OCI-M2 (cell line): ENCODE measurements around the gene PPFIA4.
"Not testable (repeated sequence)": the region's sequence is repeated elsewhere in the genome, so short reads cannot be mapped to it uniquely, and the experiment has no call there.

Experiments used
- DNase-seq: peaks from one replicate; lab custom pipeline; 2025; ENCODE audit not compliant: unreplicated experiment; lab: John Stamatoyannopoulos, UW

Gene PPFIA4

GRCh38 chr1:203011582-203011981 is 14.7 kb upstream of the PPFIA4 start:
- DNase-seq, result no peak

GRCh38 chr1:203017061-203017460 is 9.2 kb upstream of the PPFIA4 start:
- no peak for DNase-seq

GRCh38 chr1:203017692-203018091 is 8.6 kb upstream of the PPFIA4 start:
- DNase-seq, result no peak

- DNase-seq, result not testable (repeated sequence)
Measured at GRCh38 chr1:203022855-203023254, 3.4 kb upstream of the PPFIA4 start.

- no peak for DNase-seq
Measured at GRCh38 chr1:203025686-203026030, 633 bp upstream of the PPFIA4 start.

- no peak for DNase-seq
Measured at GRCh38 chr1:203026666-203027663, 674 bp downstream of the PPFIA4 start.

- no peak for DNase-seq
Measured at GRCh38 chr1:203028067-203028783, 1.9 kb downstream of the PPFIA4 start.

- no peak for DNase-seq
Measured at GRCh38 chr1:203028784-203029553, 2.7 kb downstream of the PPFIA4 start.

- DNase-seq, result no peak
Measured at GRCh38 chr1:203031467-203031866, 5.2 kb downstream of the PPFIA4 start.

GRCh38 chr1:203033287-203033686 is 7.0 kb downstream of the PPFIA4 start:
- DNase-seq, result no peak

GRCh38 chr1:203033917-203034316 is 7.6 kb downstream of the PPFIA4 start:
- DNase-seq, result no peak

- DNase-seq, result no peak
Measured at GRCh38 chr1:203034422-203035110, 8.3 kb downstream of the PPFIA4 start.

- DNase-seq, result no peak
Measured at GRCh38 chr1:203035111-203036000, 9.1 kb downstream of the PPFIA4 start.

- DNase-seq, result no peak
Measured at GRCh38 chr1:203036135-203036534, 9.8 kb downstream of the PPFIA4 start.

GRCh38 chr1:203036537-203036936 is 10.2 kb downstream of the PPFIA4 start:
- no peak for DNase-seq

- DNase-seq, result no peak
Measured at GRCh38 chr1:203037509-203038190, 11.4 kb downstream of the PPFIA4 start.

GRCh38 chr1:203038217-203038741 is 12.0 kb downstream of the PPFIA4 start:
- no peak for DNase-seq

- DNase-seq, result no peak
Measured at GRCh38 chr1:203038891-203039608, 12.8 kb downstream of the PPFIA4 start.
